MG63 (cell line): ENCODE data around the gene SUCLG1. TPM values are rescaled to one million over a fixed set of nuclear protein-coding genes. Genes with fewer than 3 reads are reported as not detected.
"Not testable (repeated sequence)": the region's sequence is repeated elsewhere in the genome, so short reads cannot be mapped to it uniquely, and the experiment has no call there.

ENCODE experiments used
- DNase-seq: peaks from one replicate; pipeline ENCODE4 v3.0.0-alpha.2; 2020
- H3K27me3 ChIP-seq: fragments of 250-450 bp; sonication (Bioruptor Pico); 2 replicates; pipeline ENCODE4 v1.5.1; 2020; ENCODE audit warnings: mild to moderate bottlenecking, moderate library complexity
- H3K36me3 ChIP-seq: fragments of 250-450 bp; sonication (Bioruptor Pico); 2 replicates; pipeline ENCODE4 v1.5.1; 2020; ENCODE audit warnings: mild to moderate bottlenecking, moderate library complexity
- H3K4me3 ChIP-seq: fragments of 250-450 bp; sonication (Bioruptor Pico); 2 replicates; pipeline ENCODE4 v1.5.1; 2020; ENCODE audit warnings: mild to moderate bottlenecking, moderate library complexity
- H3K9me3 ChIP-seq: fragments of 250-450 bp; sonication (Bioruptor Pico); 2 replicates; pipeline ENCODE4 v1.5.1; 2020; ENCODE audit warnings: mild to moderate bottlenecking, moderate library complexity
- total RNA-seq: library from RNA; depleted of rRNA; stranded (reverse); fragments of >200 nt; shearing (Covaris generic); gene quantifications from 2 replicates; pipeline ENCODE4 v1.2.3, GENCODE V29; 2014; ENCODE audit warnings: low replicate concordance

The SUCLG1 gene
- total RNA-seq, 1 experiment from 2014 or later = 60.3 TPM

GRCh38 chr2:84477886-84478285, 18.8 kb upstream of the SUCLG1 start:
- H3K4me3 ChIP-seq = no peak overlapping the region
- no peak for DNase-seq
- no peaks in the 10 kb centered on the region for H3K36me3 ChIP-seq
- no peaks in the 10 kb centered on the region for H3K27me3 ChIP-seq
- no peaks in the 10 kb centered on the region for H3K9me3 ChIP-seq

DNA sequence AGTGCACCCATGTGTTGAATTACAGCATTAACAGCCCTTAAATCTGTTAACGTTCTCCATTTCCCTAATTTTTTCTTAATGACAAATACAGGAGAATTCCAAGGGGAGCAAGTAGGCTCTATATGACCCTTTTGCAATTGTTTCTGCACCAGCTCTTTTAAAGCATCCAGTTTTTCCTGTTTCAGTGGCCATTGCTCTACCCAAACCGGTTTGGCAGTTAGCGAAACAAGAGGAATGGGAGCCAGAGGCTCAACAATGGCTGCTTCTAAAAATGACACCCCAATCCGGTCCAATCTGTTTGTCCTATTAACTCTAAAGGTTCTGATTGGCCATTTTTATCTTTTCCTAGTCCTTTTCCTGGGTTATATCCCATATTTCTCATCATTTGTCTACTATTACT, 15.1 kb upstream of the SUCLG1 start:
- DNase-seq = no peak
- H3K4me3 ChIP-seq = no peak overlapping the region
- H3K27me3 ChIP-seq = no peaks in the 10 kb centered on the region
- H3K36me3 ChIP-seq = no peaks in the 10 kb centered on the region
- H3K9me3 ChIP-seq = no peaks in the 10 kb centered on the region

DNA sequence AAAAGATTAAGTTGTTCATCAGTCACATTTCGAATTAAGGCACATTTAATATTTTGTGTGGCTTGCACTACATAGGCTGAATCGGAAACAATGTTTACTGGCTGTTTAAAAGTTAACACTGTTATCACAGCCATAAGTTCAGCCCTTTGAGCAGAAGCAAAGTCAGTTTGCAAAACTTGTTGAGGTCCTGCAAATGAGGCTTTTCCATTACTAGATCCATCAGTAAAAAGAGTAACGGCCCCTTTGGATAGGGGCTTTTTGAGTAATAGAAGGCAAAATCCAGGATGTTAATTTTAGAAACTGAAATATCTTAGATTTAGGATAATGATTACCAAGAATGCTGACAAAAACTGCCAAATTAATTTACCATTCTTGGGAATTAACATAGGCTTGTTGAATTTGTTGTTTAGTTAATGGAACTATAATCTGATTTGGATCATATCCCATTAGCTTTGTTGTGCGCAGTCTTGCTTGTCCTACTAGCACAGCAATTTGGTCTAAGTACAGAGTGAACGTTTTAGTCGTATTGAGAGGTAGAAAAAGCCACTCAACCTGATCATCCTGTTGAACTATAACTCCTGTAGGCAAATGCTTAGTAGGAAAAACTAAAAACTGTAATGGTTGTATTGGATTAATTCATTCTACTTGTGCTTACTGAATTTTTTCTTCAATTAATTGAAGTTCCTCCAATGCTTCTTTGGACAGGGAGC, 13.9 kb upstream of the SUCLG1 start:
- Histone ChIP-seq H3K36me3 (no peaks in the 10 kb centered on the region), H3K4me3 (no peak overlapping the region), H3K9me3 (no peaks in the 10 kb centered on the region), H3K27me3 (no peaks in the 10 kb centered on the region)
- DNase-seq = no peak

DNA sequence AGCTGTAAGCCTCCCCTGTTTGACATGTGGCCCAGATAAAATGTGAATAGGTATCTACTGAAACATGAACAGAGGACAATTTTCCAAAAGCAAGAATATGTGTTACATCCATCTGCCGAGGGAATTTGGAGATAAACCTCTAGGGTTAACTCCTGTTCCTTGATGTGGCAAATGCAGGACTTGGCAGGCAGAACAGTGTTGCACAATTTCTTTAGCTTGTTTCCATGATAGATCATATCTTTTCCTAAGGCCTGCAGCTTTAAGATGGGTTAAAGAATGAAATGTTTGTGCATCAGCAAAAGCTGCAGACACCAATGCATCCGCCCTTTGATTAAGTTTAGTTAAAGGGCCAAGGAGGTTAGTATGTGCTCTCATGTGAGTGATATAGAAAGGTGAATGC, 13.3 kb upstream of the SUCLG1 start:
- DNase-seq, H3K9me3 ChIP-seq, H3K27me3 ChIP-seq, H3K4me3 ChIP-seq, H3K36me3 ChIP-seq: not testable (repeated sequence)

DNA sequence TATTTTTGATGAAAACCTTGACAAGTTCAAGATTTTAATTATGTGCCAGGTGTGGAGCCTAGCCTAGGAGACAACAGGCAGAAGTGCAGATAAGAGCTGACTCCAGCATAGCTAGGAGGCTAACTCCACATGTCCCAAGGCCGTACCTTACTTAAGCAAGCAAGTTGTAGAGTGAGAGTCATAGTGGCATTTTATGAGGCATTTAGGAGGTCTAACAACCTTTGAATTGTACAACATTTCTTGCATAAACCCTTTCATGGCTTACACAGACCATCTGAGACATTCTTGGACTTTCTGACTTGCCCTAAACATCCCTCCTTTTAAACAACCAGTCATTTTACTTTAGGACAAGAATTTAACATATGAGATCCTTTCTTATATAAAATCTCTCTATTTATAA, 8.3 kb upstream of the SUCLG1 start:
- H3K9me3 ChIP-seq = peaks cover 3% of the 10 kb centered on the region; the same call in 1 of the 2 replicates
- DNase-seq = no peak
- H3K36me3 ChIP-seq = no peaks in the 10 kb centered on the region
- no peak overlapping the region for H3K4me3 ChIP-seq
- no peaks in the 10 kb centered on the region for H3K27me3 ChIP-seq

GRCh38 chr2:84461310-84461709, 2.2 kb upstream of the SUCLG1 start:
- Histone ChIP-seq H3K4me3 (no peak overlapping the region), H3K36me3 (no peaks in the 10 kb centered on the region; the same call in 1 of the 2 replicates), H3K27me3 (no peaks in the 10 kb centered on the region), H3K9me3 (no peaks in the 10 kb centered on the region)
- DNase-seq = no peak

- no peak for DNase-seq
- H3K27me3 ChIP-seq = no peaks in the 10 kb centered on the region
- no peaks in the 10 kb centered on the region for H3K9me3 ChIP-seq
- no peak overlapping the region for H3K4me3 ChIP-seq
- H3K36me3 ChIP-seq = no peaks in the 10 kb centered on the region; the same call in 1 of the 2 replicates
These were observed 1.6 kb upstream of the SUCLG1 start for GRCh38 chr2:84460670-84461069.

- Histone ChIP-seq H3K4me3 (peak overlapping the region; percentile 65), H3K27me3 (no peaks in the 10 kb centered on the region), H3K9me3 (no peaks in the 10 kb centered on the region), H3K36me3 (no peaks in the 10 kb centered on the region; the same call in 1 of the 2 replicates)
- no peak for DNase-seq
These were observed 907 bp upstream of the SUCLG1 start for GRCh38 chr2:84459944-84460429.

- H3K27me3 ChIP-seq = no peaks in the 10 kb centered on the region
- DNase-seq = peak; percentile 2
- H3K9me3 ChIP-seq = no peaks in the 10 kb centered on the region
- H3K4me3 ChIP-seq = peak overlapping the region; percentile 65
- H3K36me3 ChIP-seq = no peaks in the 10 kb centered on the region; the same call in 1 of the 2 replicates
These were observed 496 bp downstream of the SUCLG1 start for GRCh38 chr2:84458551-84459017.

DNA sequence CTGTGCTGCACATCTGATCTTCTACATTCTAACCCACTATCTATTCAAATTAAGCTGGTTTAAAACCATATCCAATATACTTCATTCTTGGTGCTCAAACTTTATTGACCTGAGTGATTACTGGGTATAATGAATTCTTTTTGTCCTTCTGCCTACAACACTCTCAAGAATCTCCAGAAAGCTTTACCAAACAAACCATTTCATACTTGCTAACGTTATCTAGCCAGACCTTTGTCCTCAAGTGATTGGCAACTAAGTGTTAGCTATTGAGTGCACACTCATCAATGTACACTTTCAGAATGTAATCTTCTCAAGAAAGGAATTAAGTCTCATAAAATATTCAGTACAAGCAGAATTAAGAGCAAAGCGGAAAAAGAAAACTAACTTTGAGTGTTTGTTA, 1.4 kb downstream of the SUCLG1 start:
- Histone ChIP-seq H3K4me3 (peak overlapping the region; percentile 65), H3K36me3 (no peaks in the 10 kb centered on the region; the same call in 1 of the 2 replicates), H3K9me3 (no peaks in the 10 kb centered on the region), H3K27me3 (no peaks in the 10 kb centered on the region)
- DNase-seq = no peak

GRCh38 chr2:84456156-84456555, 2.9 kb downstream of the SUCLG1 start:
- H3K9me3 ChIP-seq = no peaks in the 10 kb centered on the region
- H3K27me3 ChIP-seq = no peaks in the 10 kb centered on the region
- H3K4me3 ChIP-seq = no peak overlapping the region
- no peaks in the 10 kb centered on the region; the same call in 1 of the 2 replicates for H3K36me3 ChIP-seq
- DNase-seq = no peak

- DNase-seq = no peak
- Histone ChIP-seq H3K36me3 (no peaks in the 10 kb centered on the region; the same call in 1 of the 2 replicates), H3K9me3 (no peaks in the 10 kb centered on the region), H3K27me3 (no peaks in the 10 kb centered on the region), H3K4me3 (no peak overlapping the region)
These were observed 4.5 kb downstream of the SUCLG1 start for GRCh38 chr2:84454581-84454980.

DNA sequence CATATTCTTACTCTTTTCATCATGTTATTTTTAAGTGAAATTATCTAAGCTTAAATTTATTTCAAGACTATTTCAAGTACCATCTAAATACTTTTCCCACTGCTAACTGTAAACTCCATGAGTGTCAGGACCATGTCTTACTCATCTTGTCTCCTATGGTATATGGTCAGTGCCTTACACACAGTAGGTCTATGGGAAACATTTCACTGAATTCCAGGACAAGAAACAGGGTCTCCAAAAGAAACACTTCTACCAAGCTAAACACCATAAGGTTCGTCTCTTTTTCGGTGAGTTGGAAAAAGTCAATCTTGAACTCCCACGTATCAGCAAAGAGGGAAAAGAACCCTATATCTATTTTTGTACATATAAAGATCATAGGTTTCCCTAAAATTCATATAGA, 6.5 kb downstream of the SUCLG1 start:
- Histone ChIP-seq H3K36me3 (no peaks in the 10 kb centered on the region; the same call in 1 of the 2 replicates), H3K27me3 (no peaks in the 10 kb centered on the region), H3K9me3 (no peaks in the 10 kb centered on the region), H3K4me3 (no peak overlapping the region)
- DNase-seq = no peak

- Histone ChIP-seq H3K4me3 (no peak overlapping the region), H3K36me3 (peaks cover 7% of the 10 kb centered on the region), H3K27me3 (no peaks in the 10 kb centered on the region), H3K9me3 (no peaks in the 10 kb centered on the region)
- no peak for DNase-seq
These were observed 7.5 kb downstream of the SUCLG1 start for GRCh38 chr2:84451579-84451978.

GRCh38 chr2:84450288-84451227, 8.5 kb downstream of the SUCLG1 start:
- H3K4me3 ChIP-seq = no peak overlapping the region
- H3K36me3 ChIP-seq = peaks cover 10% of the 10 kb centered on the region
- DNase-seq = no peak
- no peaks in the 10 kb centered on the region for H3K27me3 ChIP-seq
- H3K9me3 ChIP-seq = no peaks in the 10 kb centered on the region

- no peak overlapping the region for H3K4me3 ChIP-seq
- H3K9me3 ChIP-seq = no peaks in the 10 kb centered on the region
- DNase-seq = no peak
- no peaks in the 10 kb centered on the region for H3K27me3 ChIP-seq
- peaks cover 10% of the 10 kb centered on the region for H3K36me3 ChIP-seq
These were observed 9.4 kb downstream of the SUCLG1 start for GRCh38 chr2:84449711-84450110.

- DNase-seq = no peak
These were observed 10.0 kb downstream of the SUCLG1 start for GRCh38 chr2:84449055-84449454.

More at GRCh38 chr2:84449055-84449454, 10.0 kb downstream of the SUCLG1 start:
- H3K27me3 ChIP-seq = no peaks in the 10 kb centered on the region
- H3K36me3 ChIP-seq = peaks cover 10% of the 10 kb centered on the region
- no peaks in the 10 kb centered on the region for H3K9me3 ChIP-seq
- no peak overlapping the region for H3K4me3 ChIP-seq
